SK-N-SH treated with all-trans-retinoic acid at 6 μM for 48 hours (cell line): ENCODE results near the gene OR2AP1.
"Not testable (repeated sequence)": the region's sequence is repeated elsewhere in the genome, so short reads cannot be mapped to it uniquely, and the experiment has no call there.

ENCODE experiments used
- ATAC-seq: fragments of 200-7000 bp; cut with Tn5 transposase; 3 replicates; pipeline ENCODE4 v1.9.1; 2020; ENCODE audit warnings: mild to moderate bottlenecking, moderate library complexity
- ARNTL ChIP-seq: fragments of 450-650 bp; formaldehyde crosslinking; IDR thresholded peaks from 2 replicates; pipeline ENCODE4 v1.5.0; 2020; ENCODE audit warnings: low read depth, mild to moderate bottlenecking, moderate library complexity, borderline replicate concordance
- BACH2 ChIP-seq: fragments of 250-450 bp; sonication (Bioruptor Pico); IDR thresholded peaks from 2 replicates; pipeline ENCODE4 v1.9.0; 2021; ENCODE audit warnings: mild to moderate bottlenecking, borderline replicate concordance
- CREB5 ChIP-seq: fragments of 250-450 bp; sonication (Bioruptor Pico); IDR thresholded peaks from 2 replicates; pipeline ENCODE4 v1.5.1; 2020; ENCODE audit warnings: low read depth, mild to moderate bottlenecking, moderate library complexity
- CSDC2 ChIP-seq: fragments of 250-450 bp; sonication (Bioruptor Pico); IDR thresholded peaks from 2 replicates; pipeline ENCODE4 v1.5.0; 2020; ENCODE audit warnings: mild to moderate bottlenecking, moderate library complexity
- CSRNP3 ChIP-seq: fragments of 250-450 bp; sonication (Bioruptor Pico); IDR thresholded peaks from 2 replicates; pipeline ENCODE4 v1.5.1; 2021; ENCODE audit warnings: mild to moderate bottlenecking, moderate library complexity
- ESRRG ChIP-seq: fragments of 250-450 bp; sonication (Bioruptor Pico); IDR thresholded peaks from 2 replicates; pipeline ENCODE4 v1.6.1; 2021; ENCODE audit warnings: mild to moderate bottlenecking
- GLIS3 ChIP-seq: fragments of 250-450 bp; sonication (Bioruptor Pico); IDR thresholded peaks from 2 replicates; pipeline ENCODE4 v1.5.0; 2020; ENCODE audit warnings: mild to moderate bottlenecking, moderate library complexity
- ISL1 ChIP-seq: fragments of 250-450 bp; sonication (Bioruptor Pico); IDR thresholded peaks from 2 replicates; pipeline ENCODE4 v2.1.2; 2022; ENCODE audit warnings: mild to moderate bottlenecking, moderate library complexity
- OSR1 ChIP-seq: fragments of 250-450 bp; sonication (Bioruptor Pico); IDR thresholded peaks from 2 replicates; pipeline ENCODE4 v1.8.0; 2022; ENCODE audit warnings: moderate library complexity, mild to moderate bottlenecking, inconsistent platforms
- PATZ1 ChIP-seq: fragments of 250-450 bp; sonication (Bioruptor Pico); IDR thresholded peaks from 2 replicates; pipeline ENCODE4 v1.8.0; 2020; ENCODE audit warnings: mild to moderate bottlenecking, moderate library complexity, borderline replicate concordance
- POU6F1 ChIP-seq: fragments of 250-450 bp; sonication (Bioruptor Pico); IDR thresholded peaks from 2 replicates; pipeline ENCODE4 v1.8.0; 2021; ENCODE audit warnings: low read depth, mild to moderate bottlenecking, moderate library complexity, borderline replicate concordance
- PPARA ChIP-seq: fragments of 250-450 bp; sonication (Bioruptor Pico); IDR thresholded peaks from 2 replicates; pipeline ENCODE4 v1.5.0; 2020; ENCODE audit warnings: mild to moderate bottlenecking, borderline replicate concordance
- RARB ChIP-seq: fragments of 250-450 bp; sonication (Bioruptor Pico); IDR thresholded peaks from 2 replicates; pipeline ENCODE4 v1.8.0; 2021; ENCODE audit warnings: mild to moderate bottlenecking, moderate library complexity
- SNAI2 ChIP-seq: fragments of 250-450 bp; sonication (Bioruptor Pico); IDR thresholded peaks from 2 replicates; pipeline ENCODE4 v1.5.0; 2020; ENCODE audit warnings: mild to moderate bottlenecking, moderate library complexity
- TCF4 ChIP-seq: fragments of 250-450 bp; sonication (Bioruptor Pico); IDR thresholded peaks from 2 replicates; pipeline ENCODE4 v1.8.0; 2021; ENCODE audit warnings: mild to moderate bottlenecking, moderate library complexity, borderline replicate concordance
- TOX ChIP-seq: fragments of 250-450 bp; sonication (Bioruptor Pico); IDR thresholded peaks from 2 replicates; pipeline ENCODE4 v1.8.0; 2021; ENCODE audit warnings: mild to moderate bottlenecking, moderate library complexity, borderline replicate concordance
- TSHZ2 ChIP-seq: fragments of 250-450 bp; sonication (Bioruptor Pico); IDR thresholded peaks from 2 replicates; pipeline ENCODE4 v1.5.0; 2020; ENCODE audit warnings: mild to moderate bottlenecking, moderate library complexity
- ZC3H10 ChIP-seq: fragments of 250-450 bp; sonication (Bioruptor Pico); IDR thresholded peaks from 2 replicates; pipeline ENCODE4 v1.5.1; 2021; ENCODE audit warnings: mild to moderate bottlenecking, moderate library complexity
- ZFP3 ChIP-seq: fragments of 250-450 bp; sonication (Bioruptor Pico); IDR thresholded peaks from 2 replicates; pipeline ENCODE4 v1.5.0; 2020; ENCODE audit warnings: mild to moderate bottlenecking, moderate library complexity
- ZFP30 ChIP-seq: fragments of 450-650 bp; formaldehyde crosslinking; IDR thresholded peaks from 2 replicates; pipeline ENCODE4 v1.5.0; 2022; ENCODE audit warnings: mild to moderate bottlenecking, moderate library complexity
- ZNF565 ChIP-seq: fragments of 450-650 bp; formaldehyde crosslinking; conservative IDR thresholded peaks from 2 replicates; pipeline ENCODE4 v1.5.0; 2020; ENCODE audit warnings: low read depth, mild to moderate bottlenecking, moderate library complexity
- ZNF70 ChIP-seq: fragments of 450-650 bp; formaldehyde crosslinking; IDR thresholded peaks from 2 replicates; pipeline ENCODE4 v1.5.0; 2020; ENCODE audit warnings: mild to moderate bottlenecking, moderate library complexity
- ZNF8 ChIP-seq: fragments of 450-650 bp; formaldehyde crosslinking; IDR thresholded peaks from 2 replicates; pipeline ENCODE4 v1.5.0; 2020; ENCODE audit warnings: mild to moderate bottlenecking, moderate library complexity

OR2AP1 gene

GRCh38 chr12:55572168-55572567 is at the start of gene OR2AP1:
Gene OR2AP1, plus strand, starts transcription at chr12:55572468. Its CDS starts 1,947 bp downstream, at chr12:55574415.
- no peak for ATAC-seq
- no peak for TF ChIP-seq CSRNP3 (CRISPR knock-in tag)
- no peak for TF ChIP-seq POU6F1 (CRISPR knock-in tag)
- no peak for TF ChIP-seq CSDC2 (CRISPR knock-in tag)
- TF ChIP-seq BACH2 (CRISPR knock-in tag): no peak
- no peak for TF ChIP-seq ESRRG (CRISPR knock-in tag)
- TF ChIP-seq ZC3H10 (CRISPR knock-in tag): no peak
- no peak for TF ChIP-seq ZNF8
- no peak for TF ChIP-seq SNAI2 (CRISPR knock-in tag)
- TF ChIP-seq TOX: no peak
- no peak for TF ChIP-seq ARNTL
- TF ChIP-seq ZFP30 (CRISPR knock-in tag): no peak
- no peak for TF ChIP-seq TCF4 (CRISPR knock-in tag)

- not testable (repeated sequence) for ATAC-seq
These were observed 24.0 kb upstream of the OR2AP1 start for GRCh38 chr12:55548235-55548634.

- TF ChIP-seq TCF4 (CRISPR knock-in tag) (no peak), ESRRG (CRISPR knock-in tag) (no peak), GLIS3 (no peak), ZC3H10 (CRISPR knock-in tag) (no peak), ZNF70 (CRISPR knock-in tag) (no peak), ZFP30 (CRISPR knock-in tag) (no peak), CSRNP3 (CRISPR knock-in tag) (no peak), ZNF8 (no peak), BACH2 (CRISPR knock-in tag) (no peak), CSDC2 (CRISPR knock-in tag) (no peak), ZFP3 (CRISPR knock-in tag) (no peak), OSR1 (no peak), RARB (CRISPR knock-in tag) (no peak), ZNF565 (CRISPR knock-in tag) (no peak), ARNTL (no peak), ISL1 (CRISPR knock-in tag) (no peak), PATZ1 (CRISPR knock-in tag) (no peak), PPARA (CRISPR knock-in tag) (no peak)
- ATAC-seq: no peak
These were observed 23.5 kb upstream of the OR2AP1 start for GRCh38 chr12:55548756-55549155.

GRCh38 chr12:55549302-55549701 is 23.0 kb upstream of the OR2AP1 start, which contains the start of gene OR6C4:
Gene OR6C4, plus strand, starts transcription at chr12:55549602. Its CDS starts 1,625 bp downstream, at chr12:55551227.
- no peak for ATAC-seq
- TF ChIP-seq ZFP3 (CRISPR knock-in tag) (no peak), ARNTL (no peak), ZNF565 (CRISPR knock-in tag) (no peak), ZC3H10 (CRISPR knock-in tag) (no peak), OSR1 (no peak), CSRNP3 (CRISPR knock-in tag) (no peak), ZFP30 (CRISPR knock-in tag) (no peak), CREB5 (no peak), RARB (CRISPR knock-in tag) (no peak), TSHZ2 (CRISPR knock-in tag) (no peak), TCF4 (CRISPR knock-in tag) (no peak), SNAI2 (CRISPR knock-in tag) (no peak)
